Prostate gland (tissue), 2 donors: ENCODE results near the gene TTBK2.

Experiments
- CTCF ChIP-seq, 4 experiments: fragments of 200-600 bp in 2 of 4; fragments of 450-650 bp in 2 of 4; sonication (generic) in 2 of 4; IDR thresholded peaks; 1 replicate in 3 of 4; 2 replicates in 1 of 4; pipeline ENCODE4 v1.5.1; 2016 to 2019; ENCODE audit warnings: antibody characterized with exemption in 4 of 4, mild to moderate bottlenecking in 2 of 4, moderate library complexity in 2 of 4
- POLR2A ChIP-seq: fragments of 450-650 bp; IDR thresholded peaks from one replicate; pipeline ENCODE4 v1.6.1; 2016; ENCODE audit warnings: antibody characterized with exemption, mild to moderate bottlenecking

GRCh38 chr15:42919799-42920518 lies 619 bp downstream of the TTBK2 start:
- TF ChIP-seq CTCF (IDR thresholded peaks at IDR 0.05) (no peak), POLR2A (no peak)
